Upper lobe of right lung (tissue), 1 donor: ENCODE measurements around the gene ACTR3. TPM values are rescaled to one million over a fixed set of nuclear protein-coding genes. Genes with fewer than 3 reads are reported as not detected.

Experiments used
- ATAC-seq: fragments of 200-7000 bp; cut with Tn5 transposase; one replicate; pipeline ENCODE4 v1.9.1; 2020; ENCODE audit warnings: mild to moderate bottlenecking, moderate library complexity
- DNase-seq: peaks from one replicate; pipeline ENCODE4 v3.0.0-alpha.2; 2020
- H3K27ac ChIP-seq: fragments of 200-600 bp; one replicate; pipeline ENCODE4 v1.8.0; 2022
- H3K27me3 ChIP-seq: fragments of 200-600 bp; one replicate; pipeline ENCODE4 v1.8.0; 2022; ENCODE audit warnings: mild to moderate bottlenecking
- H3K36me3 ChIP-seq: fragments of 200-600 bp; one replicate; pipeline ENCODE4 v1.8.0; 2022
- H3K4me1 ChIP-seq: fragments of 200-600 bp; one replicate; pipeline ENCODE4 v1.8.0; 2022
- H3K4me3 ChIP-seq: fragments of 200-600 bp; one replicate; pipeline ENCODE4 v1.8.0; 2022; ENCODE audit warnings: mild to moderate bottlenecking
- H3K9me3 ChIP-seq: fragments of 200-600 bp; one replicate; pipeline ENCODE4 v1.8.0; 2022
- intact Hi-C: fragments of 100-400 bp; cut with DNase I; formaldehyde crosslinking; loops from one replicate; pipeline ENCODE4 v1.11.0; 2022
- total RNA-seq: library from RNA; stranded (reverse); fragmentation: NEBNext Ultra II Directional; extraction: Animal tissue kit (Norgen Biotek cat#: 25700); gene quantifications from one replicate; pipeline ENCODE4 v1.2.1, GENCODE V29; 2021
- TF ChIP-seq, protein P1 (sequence below): fragments of 200-600 bp; IDR thresholded peaks from one replicate; pipeline ENCODE4 v1.8.0; 2022; ENCODE audit warnings: antibody characterized with exemption
- donor health status: DM: no; HTN: yes; CAD: no; lungs with severe emphysema.

The ACTR3 gene
- total RNA-seq, 1 donor from 2014 or later: 229 TPM

DNA sequence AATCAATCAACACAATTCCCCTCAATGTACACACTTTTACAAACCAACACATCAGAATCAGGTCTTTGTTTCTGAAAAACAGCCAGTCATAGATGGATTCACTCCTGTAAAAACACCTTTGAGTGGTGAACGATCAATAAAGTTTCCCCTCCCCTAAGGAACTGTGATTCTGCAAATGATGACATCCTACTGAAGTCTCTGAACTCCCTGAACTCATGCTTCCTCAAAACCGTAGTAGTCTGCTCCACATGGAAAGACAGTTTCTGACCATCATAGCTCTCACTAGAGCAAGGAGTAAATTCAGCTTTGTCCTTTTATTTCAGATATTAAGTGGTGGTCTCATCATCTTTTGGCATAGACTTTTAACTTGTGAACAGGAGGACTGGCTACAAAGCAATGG is 43.5 kb upstream of the ACTR3 start:
- H3K27me3 ChIP-seq: no peaks in the 10 kb centered on the region
- DNase-seq: no peak
- ATAC-seq: peak; percentile 67
- H3K27ac ChIP-seq: no peak overlapping the region
- H3K4me3 ChIP-seq: no peak overlapping the region
- no peaks in the 10 kb centered on the region for H3K36me3 ChIP-seq
- TF ChIP-seq, protein P1, sequence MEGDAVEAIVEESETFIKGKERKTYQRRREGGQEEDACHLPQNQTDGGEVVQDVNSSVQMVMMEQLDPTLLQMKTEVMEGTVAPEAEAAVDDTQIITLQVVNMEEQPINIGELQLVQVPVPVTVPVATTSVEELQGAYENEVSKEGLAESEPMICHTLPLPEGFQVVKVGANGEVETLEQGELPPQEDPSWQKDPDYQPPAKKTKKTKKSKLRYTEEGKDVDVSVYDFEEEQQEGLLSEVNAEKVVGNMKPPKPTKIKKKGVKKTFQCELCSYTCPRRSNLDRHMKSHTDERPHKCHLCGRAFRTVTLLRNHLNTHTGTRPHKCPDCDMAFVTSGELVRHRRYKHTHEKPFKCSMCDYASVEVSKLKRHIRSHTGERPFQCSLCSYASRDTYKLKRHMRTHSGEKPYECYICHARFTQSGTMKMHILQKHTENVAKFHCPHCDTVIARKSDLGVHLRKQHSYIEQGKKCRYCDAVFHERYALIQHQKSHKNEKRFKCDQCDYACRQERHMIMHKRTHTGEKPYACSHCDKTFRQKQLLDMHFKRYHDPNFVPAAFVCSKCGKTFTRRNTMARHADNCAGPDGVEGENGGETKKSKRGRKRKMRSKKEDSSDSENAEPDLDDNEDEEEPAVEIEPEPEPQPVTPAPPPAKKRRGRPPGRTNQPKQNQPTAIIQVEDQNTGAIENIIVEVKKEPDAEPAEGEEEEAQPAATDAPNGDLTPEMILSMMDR: no peak
- H3K9me3 ChIP-seq: no peaks in the 10 kb centered on the region
- no peaks in the 10 kb centered on the region for H3K4me1 ChIP-seq
- intact Hi-C loops: no loop called here

DNA sequence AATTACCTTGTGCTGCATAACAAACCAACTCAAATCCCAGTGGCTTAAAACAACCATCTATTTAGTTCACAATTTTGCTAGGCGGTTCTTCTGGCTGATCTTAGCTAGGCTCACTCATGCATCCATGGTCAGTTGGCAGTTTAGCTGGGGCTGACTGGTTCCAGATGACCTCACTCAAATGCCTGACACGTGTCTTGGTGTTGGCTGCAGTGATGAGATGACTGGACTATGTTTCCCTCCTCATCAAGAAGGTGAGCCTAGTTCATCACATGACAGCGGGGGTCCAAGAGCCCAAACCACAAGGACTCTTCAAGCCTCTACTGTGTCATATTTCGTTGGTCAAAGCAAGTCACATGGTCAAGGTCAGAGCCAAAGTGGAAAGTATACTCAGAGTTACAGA is 42.7 kb upstream of the ACTR3 start:
- Histone ChIP-seq H3K9me3 (no peaks in the 10 kb centered on the region), H3K27me3 (no peaks in the 10 kb centered on the region), H3K4me3 (no peak overlapping the region), H3K27ac (no peak overlapping the region), H3K4me1 (no peaks in the 10 kb centered on the region), H3K36me3 (no peaks in the 10 kb centered on the region)
- intact Hi-C loops: no loop called here
- no peak for ATAC-seq
- DNase-seq: no peak
- TF ChIP-seq, protein P1: no peak

GRCh38 chr2:113848758-113849415 is 41.0 kb upstream of the ACTR3 start:
- no peak for DNase-seq
- no peak for ATAC-seq
- no peaks in the 10 kb centered on the region for H3K4me1 ChIP-seq
- no peaks in the 10 kb centered on the region for H3K27me3 ChIP-seq
- TF ChIP-seq, protein P1: no peak
- no peak overlapping the region for H3K4me3 ChIP-seq
- no peaks in the 10 kb centered on the region for H3K9me3 ChIP-seq
- no peaks in the 10 kb centered on the region for H3K36me3 ChIP-seq
- intact Hi-C loops: no loop called here
- H3K27ac ChIP-seq: no peak overlapping the region

- TF ChIP-seq, protein P1: no peak
- Histone ChIP-seq H3K27me3 (no peaks in the 10 kb centered on the region), H3K4me1 (no peaks in the 10 kb centered on the region), H3K9me3 (no peaks in the 10 kb centered on the region), H3K36me3 (no peaks in the 10 kb centered on the region), H3K4me3 (no peak overlapping the region), H3K27ac (no peak overlapping the region)
- intact Hi-C loops: no loop called here
- ATAC-seq: no peak
- DNase-seq: no peak
These were observed 39.2 kb upstream of the ACTR3 start for GRCh38 chr2:113850687-113851086.

DNA sequence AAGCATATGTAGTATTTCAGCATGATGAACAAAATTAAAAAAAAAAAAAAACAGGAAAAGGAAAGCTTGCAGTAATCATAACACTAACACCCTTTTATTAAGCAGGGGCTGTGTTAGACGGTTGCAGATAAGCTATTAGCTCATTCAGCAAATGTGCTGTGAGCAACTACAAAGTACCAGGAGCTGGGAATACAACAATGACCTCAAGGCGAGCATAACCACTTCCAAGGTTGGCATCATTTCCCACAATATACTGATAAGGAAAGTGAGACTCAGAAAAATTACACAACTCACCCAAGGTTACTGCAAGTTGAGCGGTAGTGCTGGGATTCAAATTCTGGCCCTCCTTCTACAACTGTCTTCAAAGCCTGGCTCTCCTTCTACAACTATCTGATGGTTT is 38.2 kb upstream of the ACTR3 start:
- intact Hi-C loops: no loop called here
- TF ChIP-seq, protein P1: no peak
- no peaks in the 10 kb centered on the region for H3K27me3 ChIP-seq
- no peaks in the 10 kb centered on the region for H3K9me3 ChIP-seq
- DNase-seq: no peak
- peak; percentile 65 for ATAC-seq
- H3K27ac ChIP-seq: no peak overlapping the region
- H3K4me1 ChIP-seq: no peaks in the 10 kb centered on the region
- H3K36me3 ChIP-seq: no peaks in the 10 kb centered on the region
- no peak overlapping the region for H3K4me3 ChIP-seq

GRCh38 chr2:113854208-113854607 is 35.7 kb upstream of the ACTR3 start:
- ATAC-seq (no peak), DNase-seq (no peak)
- TF ChIP-seq, protein P1: no peak
- Histone ChIP-seq H3K27me3 (no peaks in the 10 kb centered on the region), H3K4me3 (no peak overlapping the region), H3K27ac (no peak overlapping the region), H3K4me1 (no peaks in the 10 kb centered on the region), H3K9me3 (no peaks in the 10 kb centered on the region), H3K36me3 (no peaks in the 10 kb centered on the region)
- intact Hi-C loops: no loop called here
